C4-2B (cell line): ENCODE measurements around the gene SMARCE1.

ENCODE experiments used
- ZFX ChIP-seq: fragments of 450-650 bp; IDR thresholded peaks from 2 replicates; pipeline ENCODE4 v1.6.1; 2017
- TF ChIP-seq, protein P1 (sequence below): fragments of 450-650 bp; conservative IDR thresholded peaks from 2 replicates; pipeline ENCODE4 v1.5.1; 2017; ENCODE audit warnings: mild to moderate bottlenecking

DNA sequence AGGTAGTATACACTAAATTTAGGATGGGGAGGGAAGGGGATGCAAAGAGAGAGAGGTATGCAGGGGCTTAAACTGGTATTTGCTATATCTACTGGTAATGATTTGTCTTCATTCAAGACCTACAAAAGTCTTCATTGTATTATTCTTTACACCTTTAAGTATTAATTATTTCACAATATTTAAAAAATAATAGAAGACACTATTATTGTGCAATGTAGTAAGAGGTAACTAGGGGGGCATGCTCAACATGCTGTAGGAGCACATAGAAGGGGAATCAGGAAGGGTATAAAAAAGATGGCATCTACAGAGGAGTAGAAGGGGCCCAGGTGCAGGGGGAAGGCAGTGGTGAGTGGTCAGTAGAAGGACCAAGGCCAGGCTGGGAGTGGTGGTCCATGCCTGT is 67.5 kb downstream of the SMARCE1 start:
- TF ChIP-seq, protein P1, sequence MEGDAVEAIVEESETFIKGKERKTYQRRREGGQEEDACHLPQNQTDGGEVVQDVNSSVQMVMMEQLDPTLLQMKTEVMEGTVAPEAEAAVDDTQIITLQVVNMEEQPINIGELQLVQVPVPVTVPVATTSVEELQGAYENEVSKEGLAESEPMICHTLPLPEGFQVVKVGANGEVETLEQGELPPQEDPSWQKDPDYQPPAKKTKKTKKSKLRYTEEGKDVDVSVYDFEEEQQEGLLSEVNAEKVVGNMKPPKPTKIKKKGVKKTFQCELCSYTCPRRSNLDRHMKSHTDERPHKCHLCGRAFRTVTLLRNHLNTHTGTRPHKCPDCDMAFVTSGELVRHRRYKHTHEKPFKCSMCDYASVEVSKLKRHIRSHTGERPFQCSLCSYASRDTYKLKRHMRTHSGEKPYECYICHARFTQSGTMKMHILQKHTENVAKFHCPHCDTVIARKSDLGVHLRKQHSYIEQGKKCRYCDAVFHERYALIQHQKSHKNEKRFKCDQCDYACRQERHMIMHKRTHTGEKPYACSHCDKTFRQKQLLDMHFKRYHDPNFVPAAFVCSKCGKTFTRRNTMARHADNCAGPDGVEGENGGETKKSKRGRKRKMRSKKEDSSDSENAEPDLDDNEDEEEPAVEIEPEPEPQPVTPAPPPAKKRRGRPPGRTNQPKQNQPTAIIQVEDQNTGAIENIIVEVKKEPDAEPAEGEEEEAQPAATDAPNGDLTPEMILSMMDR = no peak
- no peak for TF ChIP-seq ZFX
